ENCODE measurements around the gene BTNL3.

The BTNL3 gene

DNA sequence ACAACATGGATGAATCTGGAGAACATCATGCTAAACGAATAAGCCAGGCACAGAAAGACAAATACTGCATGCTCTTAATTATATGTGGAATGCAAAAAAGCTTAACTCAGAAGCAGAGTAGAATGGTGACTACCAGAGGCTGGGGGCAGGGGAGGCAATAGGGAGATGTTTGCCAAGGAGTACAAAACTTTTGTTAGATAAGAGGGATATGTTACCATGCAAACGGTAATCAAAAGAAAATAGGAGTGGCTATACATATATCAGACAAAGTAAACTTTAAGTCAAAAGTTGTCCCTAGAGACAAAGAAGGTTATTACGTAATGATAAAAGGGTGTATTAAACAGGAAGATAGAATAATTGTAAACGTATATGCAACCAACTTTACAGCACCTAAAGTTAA lies 17.8 kb upstream of the BTNL3 start:
- no peak for TF ChIP-seq CTCF (IDR thresholded peaks at IDR 0.05; ENCODE audit: low read depth, low read length)
- in situ Hi-C loops (cut with HindIII; ENCODE audit: low sequenced_read_pairs): no loop called here
- H3K4me3 ChIP-seq (ENCODE audit: low read depth, low read length): no peak overlapping the region
- DNase-seq (ENCODE audit: low read depth, low spot score): no peak

GRCh38 chr5:180974612-180975315 lies 13.9 kb upstream of the BTNL3 start:
- no peak for TF ChIP-seq CTCF (IDR thresholded peaks at IDR 0.05; ENCODE audit: low read depth, low read length)
- in situ Hi-C loops (cut with HindIII; ENCODE audit: low sequenced_read_pairs): no loop called here

GRCh38 chr5:180975338-180975737 lies 13.3 kb upstream of the BTNL3 start:
- in situ Hi-C loops (cut with HindIII; ENCODE audit: low sequenced_read_pairs): no loop called here
- H3K4me3 ChIP-seq (ENCODE audit: low read depth, low read length): no peak overlapping the region
- TF ChIP-seq CTCF (IDR thresholded peaks at IDR 0.05; ENCODE audit: low read depth, low read length): no peak
- DNase-seq (ENCODE audit: low read depth, low spot score): no peak

More at GRCh38 chr5:180974612-180975315, 13.9 kb upstream of the BTNL3 start:
- no peak for DNase-seq (ENCODE audit: low read depth, low spot score)
- no peak overlapping the region for H3K4me3 ChIP-seq (ENCODE audit: low read depth, low read length)

DNA sequence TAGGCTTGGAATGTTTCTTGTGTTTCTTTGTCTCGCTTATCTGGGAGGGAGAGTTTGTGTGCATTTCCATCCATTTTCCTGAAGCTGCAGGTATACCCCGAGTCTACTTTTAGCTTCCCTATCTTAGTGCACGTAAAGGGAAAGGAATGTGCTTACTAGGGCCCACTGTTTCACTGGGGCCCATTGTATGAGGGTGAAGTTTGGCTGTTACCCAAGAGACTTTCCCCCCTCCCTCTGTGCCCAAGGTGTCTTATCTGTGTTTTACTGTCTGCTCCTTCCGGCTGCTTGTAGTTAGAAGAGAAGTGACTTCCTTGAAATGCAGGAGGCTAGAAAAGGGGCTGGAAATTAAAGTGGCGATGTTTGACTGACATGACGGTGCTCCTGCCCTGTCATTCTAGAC lies 12.1 kb upstream of the BTNL3 start:
- H3K4me3 ChIP-seq (ENCODE audit: low read depth, low read length): no peak overlapping the region
- TF ChIP-seq CTCF (IDR thresholded peaks at IDR 0.05; ENCODE audit: low read depth, low read length): no peak
- DNase-seq (ENCODE audit: low read depth, low spot score): no peak
- in situ Hi-C loops (cut with HindIII; ENCODE audit: low sequenced_read_pairs): no loop called here

GRCh38 chr5:180977852-180978251 lies 10.8 kb upstream of the BTNL3 start:
- no peak for DNase-seq (ENCODE audit: low read depth, low spot score)
- in situ Hi-C loops (cut with HindIII; ENCODE audit: low sequenced_read_pairs): no loop called here
- no peak for TF ChIP-seq CTCF (IDR thresholded peaks at IDR 0.05; ENCODE audit: low read depth, low read length)
- no peak overlapping the region for H3K4me3 ChIP-seq (ENCODE audit: low read depth, low read length)

DNA sequence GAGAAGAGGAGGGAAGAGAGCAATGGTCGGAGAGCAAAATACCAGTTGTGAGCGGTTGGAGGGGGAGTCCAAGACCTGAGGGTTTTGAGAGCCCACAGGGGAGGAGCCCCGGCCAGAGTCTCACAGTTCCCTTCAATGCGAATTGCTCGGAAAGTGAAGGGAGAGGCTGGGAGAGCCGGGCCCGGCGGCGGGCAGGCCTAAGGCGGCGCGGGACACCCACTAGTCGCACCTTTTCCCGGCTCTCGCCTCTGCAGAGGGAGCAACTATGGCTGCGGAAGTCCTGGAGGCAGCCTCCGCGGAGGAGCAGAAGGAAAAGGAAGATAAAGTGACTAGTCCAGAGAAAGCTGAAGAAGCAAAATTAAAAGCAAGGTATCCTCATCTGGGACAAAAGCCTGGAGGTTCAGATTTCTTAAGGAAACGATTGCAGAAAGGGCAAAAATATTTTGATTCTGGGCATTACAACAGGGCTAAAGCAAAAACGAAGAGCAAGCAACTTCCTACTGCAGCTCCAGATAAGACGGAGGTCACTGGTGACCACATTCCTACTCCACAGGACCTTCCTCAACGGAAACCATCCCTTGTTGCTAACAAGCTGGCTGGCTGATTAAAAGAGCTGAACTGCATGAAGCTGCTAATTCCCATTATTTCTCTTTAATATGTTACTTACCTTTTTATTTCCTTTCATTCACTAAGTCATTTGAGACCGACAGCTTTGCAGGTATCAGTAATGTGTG lies 6.5 kb upstream of the BTNL3 start:
- TF ChIP-seq CTCF (IDR thresholded peaks at IDR 0.05; ENCODE audit: low read depth, low read length): no peak
- in situ Hi-C loops (cut with HindIII; ENCODE audit: low sequenced_read_pairs): no loop called here
- no peak overlapping the region for H3K4me3 ChIP-seq (ENCODE audit: low read depth, low read length)
- no peak for DNase-seq (ENCODE audit: low read depth, low spot score)

Measured in astrocyte of the spinal cord (primary cell).